HepG2 (cell line): ENCODE results near the gene CYP4A22. TPM values are rescaled to one million over a fixed set of nuclear protein-coding genes. Genes with fewer than 3 reads are reported as not detected.
A peak's percentile ranks its signal among the peaks of the same experiment; 100 is the strongest.
"Not testable (repeated sequence)": the region's sequence is repeated elsewhere in the genome, so short reads cannot be mapped to it uniquely, and the experiment has no call there.

Experiments used
- ATAC-seq: fragments of 200-7000 bp; cut with Tn5 transposase; 3 replicates; pipeline ENCODE4 v1.9.1; 2020; ENCODE audit warnings: mild to moderate bottlenecking, moderate library complexity
- BruUV-seq: library from RNA; stranded (reverse); fragments of 400-500 nt; replicated peaks from 2 replicates; lab custom pipeline; 2021; lab: Mats Ljungman, UMichigan
- CTCF ChIA-PET: fragments of 300-600 bp; formaldehyde crosslinking; extraction: SDS; loops from one replicate; lab custom pipeline; 2021; ENCODE audit warnings: low total read pairs, inconsistent platforms, low intra/inter-chr PET ratio; lab: Yijun Ruan, JAX
- POLR2A ChIA-PET: fragments of 350-600 bp; sonication (Branson Sonifier 250); formaldehyde crosslinking; loops from one replicate; lab custom pipeline; 2020; ENCODE audit warnings: antibody characterized with exemption, inconsistent platforms; lab: Yijun Ruan, JAX
- DNase-seq: peaks from one replicate; pipeline ENCODE4 v3.0.0-alpha.2; 2015; ENCODE audit warnings: low spot score
- FAIRE-seq: peaks from 3 replicates; lab custom pipeline; 2011; peaks lifted over from hg19 to GRCh38; lab: Jason Lieb, UNC
- H2AFZ ChIP-seq: one replicate; pipeline ENCODE4 v1.6.1; 2011; ENCODE audit warnings: low read length, inconsistent platforms
- H3K27ac ChIP-seq: fragments of 300-600 bp; 3 replicates; pipeline ENCODE4 v1.8.0; 2011; ENCODE audit warnings: mixed run types, mild to moderate bottlenecking, mixed read lengths, low read length, inconsistent platforms; ENCODE audit not compliant: insufficient read depth; ENCODE audit errors: extremely low read length
- H3K27me3 ChIP-seq, 2 experiments: fragments of 200-600 bp in 1 of 2; 2 replicates in 1 of 2; 3 replicates in 1 of 2; pipeline versions ENCODE4 v1.6.0 to v1.8.0; 2011; ENCODE audit warnings: low read length in 2 of 2, mild to moderate bottlenecking in 2 of 2, moderate library complexity in 2 of 2, inconsistent platforms in 1 of 2; ENCODE audit not compliant: insufficient read depth in 2 of 2, control insufficient read depth in 1 of 2
- H3K36me3 ChIP-seq, 2 experiments: fragments of 200-600 bp in 1 of 2; replicated peaks in 1 of 2; 2 replicates in 1 of 2; 3 replicates in 1 of 2; pipeline versions ENCODE4 v1.5.1 to v1.8.0; 2011; ENCODE audit warnings: low read length in 2 of 2, inconsistent platforms in 1 of 2; ENCODE audit not compliant: insufficient read depth in 2 of 2, control insufficient read depth in 1 of 2
- H3K4me1 ChIP-seq: 2 replicates; pipeline ENCODE4 v1.5.1; 2012; ENCODE audit warnings: low read length, inconsistent platforms; ENCODE audit not compliant: insufficient read depth
- H3K4me2 ChIP-seq: 2 replicates; pipeline ENCODE4 v1.6.0; 2011; ENCODE audit warnings: low read depth, low read length, inconsistent platforms
- H3K4me3 ChIP-seq, 3 experiments: fragments of 200-600 bp in 1 of 3; sonication (generic), shearing (Covaris generic) in 1 of 3; replicated peaks in 1 of 3; 2 replicates each; pipeline ENCODE4 v1.5.1; 2011 to 2016; ENCODE audit warnings: low read length in 3 of 3, inconsistent platforms in 2 of 3, low read depth in 2 of 3, mild to moderate bottlenecking in 2 of 3, control low read depth in 1 of 3, mixed read lengths in 1 of 3; ENCODE audit not compliant: insufficient read depth in 1 of 3
- H3K79me2 ChIP-seq: one replicate; pipeline ENCODE4 v1.6.1; 2011; ENCODE audit warnings: low read length, inconsistent platforms; ENCODE audit not compliant: insufficient read depth
- H3K9ac ChIP-seq: 2 replicates; pipeline ENCODE4 v1.6.0; 2011; ENCODE audit warnings: mild to moderate bottlenecking, low read depth, low read length, inconsistent platforms; ENCODE audit not compliant: insufficient read depth
- H3K9me3 ChIP-seq: 2 replicates; pipeline ENCODE4 v1.5.1; 2012; ENCODE audit warnings: mild to moderate bottlenecking, low read length
- H4K20me1 ChIP-seq: 2 replicates; pipeline ENCODE4 v1.6.0; 2011; ENCODE audit warnings: inconsistent platforms, mild to moderate bottlenecking, low read length, moderate library complexity; ENCODE audit not compliant: insufficient read depth
- BORCS8-MEF2B ChIP-seq: sonication (generic); formaldehyde crosslinking; IDR thresholded peaks from 2 replicates; pipeline ENCODE4 v1.8.0; 2022; ENCODE audit warnings: mild to moderate bottlenecking, missing genetic modification reagents
- EHMT2 ChIP-seq: fragments of 200-600 bp; sonication (generic); IDR thresholded peaks from 2 replicates; pipeline ENCODE4 v1.7.0; 2017; ENCODE audit warnings: antibody characterized with exemption, low read depth, low read length, borderline replicate concordance
- HBP1 ChIP-seq: IDR thresholded peaks from 2 replicates; pipeline ENCODE4 v1.6.1; 2016; ENCODE audit warnings: low read depth, control low read depth
- HMG20B ChIP-seq: conservative IDR thresholded peaks from 2 replicates; pipeline ENCODE4 v1.6.1; 2016; ENCODE audit warnings: missing genetic modification reagents, missing compliant biosample characterization
- MAF1 ChIP-seq: sonication (generic); formaldehyde crosslinking; IDR thresholded peaks from 2 replicates; pipeline ENCODE4 v1.5.0; 2020; ENCODE audit warnings: missing genetic modification reagents, borderline replicate concordance
- POGK ChIP-seq: sonication (generic); formaldehyde crosslinking; conservative IDR thresholded peaks from 2 replicates; pipeline ENCODE4 v1.8.0; 2022; ENCODE audit warnings: mild to moderate bottlenecking, moderate library complexity, missing genetic modification reagents
- PRMT3 ChIP-seq: sonication (generic); formaldehyde crosslinking; IDR thresholded peaks from 2 replicates; pipeline ENCODE4 v1.8.1; 2022; ENCODE audit warnings: low read depth, mild to moderate bottlenecking, moderate library complexity, missing genetic modification reagents, borderline replicate concordance
- RXRB ChIP-seq: IDR thresholded peaks from 2 replicates; pipeline ENCODE4 v1.6.1; 2016; ENCODE audit warnings: borderline replicate concordance, missing genetic modification reagents, missing compliant biosample characterization
- ZBTB21 ChIP-seq: sonication (generic); formaldehyde crosslinking; IDR thresholded peaks from 2 replicates; pipeline ENCODE4 v1.4.0; 2020; ENCODE audit warnings: missing genetic modification reagents
- ZFAT ChIP-seq: sonication (generic); formaldehyde crosslinking; conservative IDR thresholded peaks from 2 replicates; pipeline ENCODE4 v1.8.1; 2023; ENCODE audit warnings: missing genetic modification reagents, inconsistent platforms
- ZFP36 ChIP-seq: fragments of 150-350 bp; IDR thresholded peaks from 2 replicates; pipeline ENCODE4 v1.6.1; 2018; ENCODE audit warnings: borderline replicate concordance, low read length, low read depth; ENCODE audit not compliant: partially characterized antibody
- WGBS: methylation state at CpG from one replicate; pipeline ENCODE4 v1.1.6; 2017; ENCODE audit warnings: low lambda C conversion rate; 5-methylcytosine and 5-hydroxymethylcytosine counted together
- in situ Hi-C: cut with HindIII; loops from 2 replicates; pipeline ENCODE4 v1.10.0; 2017; ENCODE audit warnings: low pct_unique_long_range_greater_than_20kb; ENCODE audit not compliant: extremely low pct_ligation_motif_present
- intact Hi-C: fragments of 100-400 bp; cut with micrococcal nuclease; formaldehyde crosslinking; loops from one replicate; pipeline ENCODE4 v1.10.0; 2022; ENCODE audit not compliant: unreplicated experiment
- polyA plus RNA-seq, 8 experiments: library from polyadenylated mRNA; depleted of rRNA in 3 of 8; stranded (reverse) in 7 of 8; unstranded in 1 of 8; fragments of >200 nt; fragmentation: Illumina TruSeq in 4 of 8; extraction: Trizol in 4 of 8; gene quantifications; 2 replicates each; pipeline versions ENCODE4 v1.2.1 to v1.2.3, GENCODE V29; 2011 to 2016; ENCODE audit warnings: low read depth in 4 of 8, missing spikeins in 1 of 8, mixed read lengths in 1 of 8; ENCODE audit not compliant: insufficient read depth in 1 of 8
- total RNA-seq, 5 experiments: library from RNA; depleted of rRNA; stranded (reverse); fragments of >200 nt; fragmentation: Illumina TruSeq; extraction: Trizol; gene quantifications; 2 replicates each; pipeline ENCODE4 v1.2.3, GENCODE V29; 2016; ENCODE audit warnings: low read depth in 1 of 5

CYP4A22 gene
- total and polyA plus RNA-seq, 2 of the 13 experiments (the other 11 are each of a cell fraction or from before 2014, with no cell fraction given), result not detected

GRCh38 chr1:47192458-47193384, 55.5 kb downstream of the CYP4A22 start (continued):
- TF ChIP-seq POGK (CRISPR knock-in tag) (no peak), BORCS8-MEF2B (no peak; the same call in none of the 2 replicates), PRMT3 (no peak), HMG20B (CRISPR knock-in tag) (no peak), HBP1 (CRISPR knock-in tag) (no peak), MAF1 (CRISPR knock-in tag) (no peak), RXRB (CRISPR knock-in tag) (peak; percentile 70), ZFP36 (no peak), EHMT2 (no peak), ZFAT (CRISPR knock-in tag) (no peak), ZBTB21 (no peak)
- TF ChIP-seq, all 625 proteins: peak for 205

- not testable (repeated sequence) for ATAC-seq, DNase-seq, H3K36me3 ChIP-seq, H4K20me1 ChIP-seq, H3K79me2 ChIP-seq, H3K9ac ChIP-seq, BruUV-seq, FAIRE-seq, H3K27me3 ChIP-seq, H3K9me3 ChIP-seq, H3K27ac ChIP-seq, H2AFZ ChIP-seq
- Histone ChIP-seq H3K4me3 (0 out of 6 replicates have a peak overlapping the region, but pooled peaks of 1 of the 3 experiments have one; percentile 66), H3K4me2 (peak overlapping the region; percentile 79), H3K4me1 (peaks cover 66% of the 10 kb centered on the region)
- in situ Hi-C loops (loop anchor here (5.0 to 25.0 kb wide), 2 partner anchors 69 to 519 kb away; no protein-coding TSS in a partner anchor), intact Hi-C loops (loop anchor here (1.0 to 5.0 kb wide), 2 partner anchors 70 to 229 kb away; no protein-coding TSS in a partner anchor)
- WGBS, result 88% methylated on average over 10 of the region's 10 CpGs
- CTCF ChIA-PET, result interaction anchor here (1.6 to 3.9 kb wide), 2 partner anchors 14 to 70 kb away, joined by 10 to 28 read pairs; no protein-coding TSS in a partner anchor
- POLR2A ChIA-PET, result interaction anchor here (1.4 to 8.3 kb wide), 6 partner anchors 12 to 121 kb away, joined by 3 to 168 read pairs (median 7); partner anchors contain the start of gene STIL
These were observed 56.3 kb downstream of the CYP4A22 start for GRCh38 chr1:47193496-47193895.
